NCI-H526 (cell line): ENCODE measurements around the gene MKRN2OS.
A peak's percentile ranks its signal among the peaks of the same experiment; 100 is the strongest.

Experiments used
- DNase-seq, 2 experiments: peaks; one replicate each; lab custom pipeline; 2025; lab: John Stamatoyannopoulos, UW

MKRN2OS gene

GRCh38 chr3:12545473-12545791, at the start of gene MKRN2OS:
Gene MKRN2OS (minus strand): TSS chr3:12545499. CDS start chr3:12545464, 35 bp downstream.
- DNase-seq, result peak; percentile 23 to 45

- no peak for DNase-seq
Measured at GRCh38 chr3:12593473-12593872, 48.2 kb upstream of the MKRN2OS start.

DNA sequence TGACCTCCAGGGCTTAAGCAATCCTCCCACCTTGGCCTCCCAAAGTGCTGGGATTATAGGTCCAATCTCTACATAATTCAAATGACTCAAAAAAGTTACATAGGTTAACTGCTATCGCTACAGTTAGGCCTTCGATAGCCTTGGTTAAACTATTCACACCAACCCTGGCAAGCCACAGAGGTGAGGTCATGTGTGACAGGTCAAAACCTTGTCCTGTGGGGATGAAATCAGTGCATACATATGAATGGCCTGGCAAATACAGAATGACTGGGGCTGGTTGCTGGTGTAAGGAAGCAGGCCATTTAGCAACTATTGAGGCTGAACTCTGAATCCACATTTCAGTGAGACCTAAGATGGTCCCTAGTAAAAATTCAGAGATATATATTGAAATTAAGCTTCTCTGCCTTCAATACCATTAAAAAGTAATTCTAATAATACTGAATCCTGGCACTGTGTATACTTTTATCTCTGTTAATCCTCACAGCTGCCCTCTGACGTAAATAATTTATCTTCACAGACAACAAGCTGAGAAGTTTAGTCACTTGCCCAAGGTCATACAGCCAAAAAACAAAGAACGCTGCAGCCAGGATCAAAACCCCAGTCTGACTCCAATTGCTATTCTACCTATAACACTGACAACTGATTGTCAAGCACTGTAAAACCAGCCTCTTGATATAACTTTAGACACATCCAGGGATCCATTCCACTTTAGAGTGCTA, 46.9 kb upstream of the MKRN2OS start:
- no peak for DNase-seq

- DNase-seq, result no peak
Measured at GRCh38 chr3:12591456-12591855, 46.2 kb upstream of the MKRN2OS start.

DNA sequence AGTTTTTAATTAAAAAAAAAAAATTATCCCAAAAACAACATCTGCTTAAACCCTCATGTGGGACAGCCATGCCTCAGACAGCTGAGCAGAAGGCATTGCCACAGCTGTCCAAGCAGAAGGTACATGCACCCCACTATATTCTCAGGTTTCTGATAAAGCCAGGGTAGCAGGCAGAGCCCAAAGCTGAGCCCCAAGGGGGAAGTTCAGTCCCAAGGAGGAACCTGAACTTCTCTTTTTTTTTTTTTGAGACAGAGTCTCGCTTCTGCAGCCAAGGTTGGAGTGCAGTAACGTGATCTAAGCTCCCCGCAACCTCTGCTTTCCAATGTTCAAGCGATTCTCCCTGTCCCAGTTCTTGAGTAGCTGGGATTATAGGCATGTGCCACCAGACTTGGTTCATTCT, 44.8 kb upstream of the MKRN2OS start:
- DNase-seq, result no peak

DNA sequence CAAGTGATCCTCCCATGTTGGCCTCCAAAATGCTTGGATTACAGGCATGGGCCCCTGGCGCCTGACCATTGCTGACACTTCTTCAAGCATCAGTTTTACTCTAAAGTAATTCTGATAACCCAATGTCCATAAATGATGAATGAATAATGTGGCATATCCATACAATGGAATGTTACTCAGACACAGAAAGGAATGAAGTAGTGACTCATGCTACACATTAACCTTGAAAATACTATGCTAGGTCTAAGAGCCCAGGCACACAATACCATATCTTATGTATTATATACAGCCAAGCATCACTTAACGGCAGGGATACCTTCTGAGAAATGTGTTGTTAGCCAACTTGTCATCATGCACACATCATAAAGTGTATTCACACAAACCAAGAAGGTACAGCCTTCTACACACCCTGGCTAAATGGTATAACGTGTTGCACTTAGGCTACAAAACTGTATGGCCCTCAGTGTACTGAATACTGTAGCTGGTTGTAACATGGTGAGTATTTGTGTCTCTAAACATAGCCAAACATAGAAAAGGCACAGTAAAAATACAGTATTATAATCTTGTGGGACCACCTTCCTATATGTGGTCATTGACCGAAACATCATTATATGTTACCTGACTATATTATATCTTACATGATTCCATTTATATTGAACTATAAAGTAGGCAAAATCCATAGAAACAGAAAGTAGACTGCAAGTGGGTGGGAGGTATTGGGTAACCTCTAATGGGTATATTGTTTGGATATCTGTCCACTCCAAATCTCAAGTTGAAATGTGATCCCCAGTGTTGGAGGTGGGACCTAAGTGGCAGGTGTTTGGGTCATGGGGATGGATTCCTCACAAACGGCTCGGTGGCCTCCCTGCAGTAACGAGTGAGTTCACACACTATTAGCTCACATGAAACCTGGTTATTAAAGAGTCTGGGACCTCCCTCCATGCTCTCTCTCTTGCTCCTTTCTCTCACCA, 43.0 kb upstream of the MKRN2OS start:
- DNase-seq, result no peak

- DNase-seq, result no peak
Measured at GRCh38 chr3:12586403-12586802, 41.1 kb upstream of the MKRN2OS start.

DNA sequence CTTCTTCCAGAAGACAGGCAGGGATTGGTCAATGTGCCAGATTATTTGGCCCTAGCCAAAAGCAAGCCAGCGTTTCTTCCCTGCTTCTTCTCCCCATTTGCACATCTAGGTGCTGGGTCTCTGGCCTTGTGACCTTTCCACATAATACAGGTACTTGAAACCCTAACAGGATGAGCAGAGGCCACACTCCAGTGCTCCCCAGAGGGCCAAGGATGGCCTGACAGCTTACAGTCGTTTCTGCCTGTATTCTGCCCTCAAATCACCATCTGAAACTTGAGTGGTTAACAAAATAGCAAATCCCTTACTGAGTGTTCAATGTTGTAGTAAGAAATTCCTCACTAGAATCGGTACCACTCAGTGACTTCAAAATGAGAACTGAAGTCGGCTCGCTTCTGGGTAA, 40.7 kb upstream of the MKRN2OS start:
- DNase-seq, result no peak

GRCh38 chr3:12585181-12585580, 39.9 kb upstream of the MKRN2OS start:
- no peak for DNase-seq

DNA sequence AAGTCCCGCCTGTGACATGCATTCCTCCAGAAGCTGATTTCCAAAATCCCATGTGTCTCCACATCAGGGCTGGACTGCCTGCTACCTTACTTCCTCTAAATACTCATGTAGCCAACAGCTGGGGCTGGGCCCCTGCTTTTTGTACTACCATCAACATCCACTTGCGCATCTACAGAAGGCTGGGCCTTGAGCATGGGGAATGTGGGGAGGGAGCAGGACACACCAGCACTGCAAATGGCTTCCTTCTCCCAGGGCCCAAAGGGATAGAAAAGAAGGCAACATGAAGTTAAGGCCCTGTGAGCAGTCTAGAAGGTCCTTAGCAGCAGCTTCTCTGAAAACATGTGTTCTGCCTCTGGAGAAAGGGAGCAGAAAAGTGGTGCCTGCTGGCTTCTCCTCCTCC, 38.8 kb upstream of the MKRN2OS start:
- DNase-seq, result no peak

DNA sequence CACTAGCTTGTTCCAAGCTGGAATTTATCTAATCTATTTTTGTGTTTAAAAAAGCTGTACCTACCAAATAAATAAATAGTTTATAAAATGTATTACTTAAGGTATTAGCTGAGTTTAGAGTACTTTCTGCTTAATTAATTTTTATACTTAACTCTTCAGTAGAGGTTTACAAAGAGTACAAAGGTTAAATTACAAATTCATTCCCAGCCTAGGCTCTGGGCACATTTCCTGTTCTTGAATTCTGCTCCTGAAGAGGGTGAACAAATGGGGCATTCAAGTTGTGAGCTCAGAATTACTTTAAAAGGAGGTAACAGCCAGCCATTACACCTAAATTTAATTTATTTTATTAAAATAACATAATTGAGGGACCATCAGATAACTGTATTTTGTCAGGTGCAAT, 38.0 kb upstream of the MKRN2OS start:
- no peak for DNase-seq

DNA sequence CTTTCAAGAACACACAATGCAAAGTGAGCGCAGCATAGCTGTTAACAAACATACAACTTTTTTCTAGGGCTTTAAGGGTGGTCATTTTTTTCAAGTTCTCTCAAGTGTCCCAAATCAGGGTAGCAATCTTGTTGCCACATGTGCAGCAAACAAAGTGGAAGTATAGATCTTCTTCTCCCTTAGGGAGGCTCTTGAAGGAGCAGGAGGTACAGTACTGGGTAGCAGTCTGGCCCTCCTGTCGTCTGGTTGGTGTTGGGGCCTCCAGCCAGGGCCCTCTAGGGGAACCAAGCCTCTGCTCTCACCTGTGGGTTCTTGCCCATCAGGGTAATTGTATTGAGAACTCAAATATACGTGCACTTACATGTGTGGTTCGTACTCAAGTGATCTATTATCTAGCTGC, 37.4 kb upstream of the MKRN2OS start:
- no peak for DNase-seq

DNA sequence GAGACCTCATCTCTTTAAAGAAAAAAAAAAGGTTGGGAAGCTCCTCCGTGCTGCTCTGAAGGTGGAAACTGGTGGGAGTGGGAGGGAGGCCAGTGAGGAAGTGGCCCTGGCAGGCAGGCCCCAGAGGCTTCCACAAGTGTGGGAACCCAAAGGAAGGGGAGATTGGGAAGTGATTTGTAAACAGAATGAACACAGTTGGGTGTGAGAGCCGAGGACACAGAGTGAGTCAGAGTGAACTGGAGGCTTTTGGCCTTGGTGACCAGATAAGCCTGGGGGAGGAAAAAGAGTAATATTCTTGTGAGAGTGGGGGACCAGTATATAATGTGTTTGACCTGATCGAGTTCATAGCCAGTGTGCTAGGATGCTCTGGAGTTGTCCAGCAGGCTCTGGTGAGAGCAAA, 34.6 kb upstream of the MKRN2OS start:
- DNase-seq, result no peak

- no peak for DNase-seq
Measured at GRCh38 chr3:12579456-12579855, 34.2 kb upstream of the MKRN2OS start.

GRCh38 chr3:12578742-12579141, 33.4 kb upstream of the MKRN2OS start:
- no peak for DNase-seq

GRCh38 chr3:12577379-12577778, 32.1 kb upstream of the MKRN2OS start:
- no peak for DNase-seq

DNA sequence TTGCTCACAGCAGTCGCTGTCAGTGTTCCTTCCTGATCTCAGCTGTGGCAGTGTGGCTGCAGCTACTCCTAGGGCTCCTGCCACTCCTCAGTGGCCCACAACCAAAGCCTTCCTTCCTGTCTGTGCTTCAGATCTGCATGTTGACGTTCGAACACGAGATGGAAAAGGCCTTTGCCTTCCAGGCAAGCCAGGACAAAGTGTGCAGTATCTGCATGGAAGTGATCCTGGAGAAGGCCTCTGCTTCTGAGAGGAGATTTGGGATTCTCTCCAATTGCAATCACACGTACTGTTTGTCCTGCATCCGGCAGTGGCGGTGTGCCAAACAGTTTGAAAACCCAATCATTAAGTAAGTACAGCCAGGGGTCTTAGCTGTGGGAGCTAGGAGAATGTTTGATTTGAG, 29.4 kb upstream of the MKRN2OS start:
- no peak for DNase-seq

GRCh38 chr3:12574131-12574530, 28.8 kb upstream of the MKRN2OS start:
- DNase-seq, result no peak

- no peak for DNase-seq
Measured at GRCh38 chr3:12571986-12572385, 26.7 kb upstream of the MKRN2OS start.

DNA sequence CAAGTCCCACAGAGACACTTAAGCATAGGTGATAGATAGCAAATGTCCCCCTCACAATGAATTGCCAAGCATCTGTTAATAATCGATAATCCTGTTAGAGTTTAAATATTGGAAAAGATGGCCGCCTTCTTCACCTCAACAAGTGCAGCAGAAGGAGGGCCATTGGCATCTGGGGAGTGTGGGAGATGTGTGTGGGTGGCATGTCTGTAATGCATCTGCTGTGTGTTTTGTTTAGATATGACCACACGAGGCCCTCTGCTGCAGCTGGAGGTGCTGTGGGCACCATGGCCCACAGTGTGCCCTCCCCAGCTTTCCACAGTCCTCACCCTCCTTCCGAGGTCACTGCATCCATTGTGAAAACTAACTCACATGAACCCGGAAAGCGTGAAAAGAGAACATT, 24.5 kb upstream of the MKRN2OS start:
- no peak for DNase-seq

DNA sequence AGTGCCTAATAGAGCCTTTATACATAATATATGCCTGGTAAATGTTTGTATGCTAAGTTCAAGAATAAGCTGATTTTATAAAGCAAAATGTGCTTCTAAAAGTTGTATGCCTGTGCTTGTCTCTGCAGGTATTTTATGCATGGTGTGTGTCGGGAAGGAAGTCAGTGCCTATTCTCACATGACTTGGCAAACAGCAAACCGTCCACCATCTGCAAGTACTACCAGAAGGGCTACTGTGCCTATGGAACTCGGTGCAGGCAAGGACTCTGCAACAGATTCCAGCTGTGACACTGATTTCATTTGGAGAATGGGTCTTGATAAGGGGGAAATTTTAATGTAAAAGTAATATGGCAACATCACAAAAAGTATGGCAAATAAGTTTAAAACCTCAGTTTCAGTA, 23.4 kb upstream of the MKRN2OS start:
- DNase-seq, result no peak

DNA sequence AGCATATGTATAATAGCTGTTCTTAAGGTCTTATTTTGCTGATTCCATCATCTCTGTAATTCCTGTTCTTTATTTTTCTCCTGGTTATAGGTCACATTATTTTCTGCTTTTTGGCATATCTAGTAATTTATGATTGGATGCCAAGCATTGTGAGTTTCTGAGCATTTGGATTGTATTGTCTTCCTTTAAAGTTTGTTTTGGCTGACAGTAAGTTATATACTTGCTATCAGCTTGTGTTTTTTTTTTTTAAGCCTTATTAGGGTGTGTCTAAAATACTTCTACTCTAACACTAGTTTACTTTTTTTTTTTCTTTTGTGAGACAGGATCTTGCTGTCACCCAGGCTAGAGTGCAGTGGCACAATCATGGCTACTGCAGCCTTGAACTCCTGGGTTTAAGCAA, 21.7 kb upstream of the MKRN2OS start:
- no peak for DNase-seq

DNA sequence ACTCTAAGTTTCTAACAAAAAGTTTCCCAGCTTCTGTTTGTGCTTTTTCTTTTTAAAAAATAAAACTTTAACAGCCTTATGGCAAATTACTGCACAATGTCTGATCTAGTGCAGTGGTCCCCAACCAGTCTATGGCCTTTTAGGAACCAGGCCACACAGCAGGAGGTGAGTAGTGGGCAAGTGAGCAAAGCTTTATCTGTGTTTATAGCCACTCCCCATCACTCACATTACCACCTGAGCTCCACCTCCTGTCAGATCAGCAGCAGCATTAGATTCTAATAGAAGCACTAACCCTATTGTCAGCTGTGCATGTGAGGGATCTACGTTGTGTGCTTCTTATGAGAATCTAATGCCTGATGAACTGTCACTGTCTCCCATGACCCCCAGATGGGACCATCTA, 17.2 kb upstream of the MKRN2OS start:
- no peak for DNase-seq
